Liver (tissue), 3 donors: ENCODE data around the gene VOPP1.

ENCODE experiments used
- ATF3 ChIP-seq: IDR thresholded peaks from 2 replicates; pipeline ENCODE4 v1.6.1; 2016; ENCODE audit warnings: antibody characterized with exemption
- CTCF ChIP-seq: fragments of 150-350 bp; IDR thresholded peaks from 2 replicates; pipeline ENCODE4 v1.5.1; 2017; ENCODE audit warnings: improper control_type of control experiment, low read depth, low read length; ENCODE audit not compliant: missing input control
- EGR1 ChIP-seq, 2 donors: IDR thresholded peaks; 2 replicates each; pipeline ENCODE4 v1.6.1; 2016 to 2018; ENCODE audit warnings: antibody characterized with exemption in 2 of 2, low read depth in 2 of 2
- FOXA1 ChIP-seq: IDR thresholded peaks from 2 replicates; pipeline ENCODE4 v1.6.1; 2016; ENCODE audit warnings: antibody characterized with exemption
- FOXA2 ChIP-seq: IDR thresholded peaks from 2 replicates; pipeline ENCODE4 v1.6.1; 2016; ENCODE audit warnings: antibody characterized with exemption
- HNF4A ChIP-seq, 2 donors: conservative IDR thresholded peaks; 2 replicates each; pipeline ENCODE4 v1.6.1; 2016; ENCODE audit warnings: antibody characterized with exemption in 2 of 2, mild to moderate bottlenecking in 2 of 2
- JUND ChIP-seq, 2 donors: IDR thresholded peaks; 2 replicates each; pipeline ENCODE4 v1.6.1; 2016; ENCODE audit warnings: antibody characterized with exemption in 2 of 2
- MAX ChIP-seq: IDR thresholded peaks from 2 replicates; pipeline ENCODE4 v1.6.1; 2016; ENCODE audit warnings: antibody characterized with exemption
- RAD21 ChIP-seq, 2 donors: IDR thresholded peaks; 2 replicates each; pipeline ENCODE4 v1.6.1; 2016; ENCODE audit warnings: antibody characterized with exemption in 2 of 2, mild to moderate bottlenecking in 2 of 2
- REST ChIP-seq: IDR thresholded peaks from 2 replicates; pipeline ENCODE4 v1.6.1; 2016; ENCODE audit warnings: antibody characterized with exemption, mild to moderate bottlenecking
- TAF1 ChIP-seq: conservative IDR thresholded peaks from 2 replicates; pipeline ENCODE4 v1.6.1; 2016; ENCODE audit warnings: antibody characterized with exemption, mild to moderate bottlenecking
- YY1 ChIP-seq: IDR thresholded peaks from 2 replicates; pipeline ENCODE4 v1.6.1; 2016; ENCODE audit warnings: antibody characterized with exemption, mild to moderate bottlenecking
- ZBTB33 ChIP-seq: IDR thresholded peaks from 2 replicates; pipeline ENCODE4 v1.6.1; 2016; ENCODE audit warnings: antibody characterized with exemption
- donor health status: healthy.
- donor health status: healthy.

GRCh38 chr7:55550841-55551537, 21.3 kb downstream of the VOPP1 start:
- TF ChIP-seq CTCF: no peak
- no peak for TF ChIP-seq REST
- no peak for TF ChIP-seq FOXA1
- TF ChIP-seq FOXA2: no peak
- no peak for TF ChIP-seq TAF1
- no peak for TF ChIP-seq EGR1 (IDR thresholded peaks at IDR 0.05; ENCODE audit: low read depth in 2 of 2)
- TF ChIP-seq YY1: no peak
- no peak for TF ChIP-seq ZBTB33
- TF ChIP-seq ATF3: no peak
- no peak for TF ChIP-seq JUND (IDR thresholded peaks at IDR 0.05)
- no peak for TF ChIP-seq RAD21 (IDR thresholded peaks at IDR 0.05)
- TF ChIP-seq HNF4A (conservative IDR thresholded peaks at IDR 0.05): no peak
- no peak for TF ChIP-seq MAX
